IMR-90 (cell line): ENCODE measurements around the gene BTBD9. TPM values are rescaled to one million over a fixed set of nuclear protein-coding genes. Genes with fewer than 3 reads are reported as not detected.

Experiments
- ATAC-seq: fragments of 200-7000 bp; cut with Tn5 transposase; 2 replicates; pipeline ENCODE4 v1.9.1; 2020; ENCODE audit warnings: low read depth, mild to moderate bottlenecking, moderate library complexity
- BruUV-seq: library from RNA; stranded (reverse); fragments of 400-500 nt; replicated peaks from 2 replicates; lab custom pipeline; 2021; lab: Mats Ljungman, UMichigan
- CTCF ChIA-PET: fragments of 300-600 bp; formaldehyde crosslinking; extraction: SDS; loops from one replicate; lab custom pipeline; 2021; ENCODE audit warnings: antibody characterized with exemption; lab: Yijun Ruan, JAX
- POLR2A ChIA-PET: fragments of 300-600 bp; sonication (Branson Sonifier 250); formaldehyde crosslinking; loops from one replicate; lab custom pipeline; 2022; ENCODE audit warnings: antibody characterized with exemption; ENCODE audit not compliant: unreplicated experiment; lab: Charles Lee
- DNase-seq: peaks from one replicate; pipeline ENCODE4 v3.0.0; 2013
- H2AFZ ChIP-seq: replicated peaks from 2 replicates; pipeline ENCODE3; 2013; ENCODE audit warnings: low read length, mild to moderate bottlenecking; ENCODE audit not compliant: poor library complexity
- H2AK5ac ChIP-seq: 2 replicates; pipeline ENCODE4 v1.6.1; 2013; ENCODE audit warnings: low read depth, low read length, inconsistent platforms
- H2AK9ac ChIP-seq: replicated peaks from 2 replicates; pipeline ENCODE3; 2013; ENCODE audit warnings: mild to moderate bottlenecking, low read depth, low read length, moderate library complexity; ENCODE audit not compliant: poor library complexity
- H2BK120ac ChIP-seq: 2 replicates; pipeline ENCODE4 v1.6.1; 2013; ENCODE audit warnings: low read depth, low read length, inconsistent platforms
- H2BK15ac ChIP-seq: 3 replicates; pipeline ENCODE4 v1.6.1; 2013; ENCODE audit warnings: low read depth, low read length, inconsistent platforms
- H2BK20ac ChIP-seq: 2 replicates; pipeline ENCODE4 v1.6.1; 2013; ENCODE audit warnings: low read depth, mild to moderate bottlenecking, inconsistent platforms, low read length, moderate library complexity
- H2BK5ac ChIP-seq: 2 replicates; pipeline ENCODE4 v1.6.1; 2013; ENCODE audit warnings: mild to moderate bottlenecking, low read depth, low read length, inconsistent platforms; ENCODE audit not compliant: poor library complexity, severe bottlenecking
- H3K14ac ChIP-seq: replicated peaks from 2 replicates; pipeline ENCODE4 v1.6.1; 2013; ENCODE audit warnings: low read depth, low read length, inconsistent platforms
- H3K18ac ChIP-seq: 2 replicates; pipeline ENCODE4 v1.6.1; 2013; ENCODE audit warnings: low read depth, low read length, control low read depth
- H3K23ac ChIP-seq: 2 replicates; pipeline ENCODE4 v1.6.1; 2013; ENCODE audit warnings: low read depth, low read length, inconsistent platforms
- H3K27ac ChIP-seq: 2 replicates; pipeline ENCODE4 v1.5.1; 2013; ENCODE audit warnings: mild to moderate bottlenecking, control low read depth, low read length; ENCODE audit not compliant: insufficient read depth
- H3K27me3 ChIP-seq: 2 replicates; pipeline ENCODE4 v1.6.1; 2013; ENCODE audit warnings: low read length; ENCODE audit not compliant: control insufficient read depth, insufficient read depth
- H3K36me3 ChIP-seq: 2 replicates; pipeline ENCODE4 v1.6.1; 2013; ENCODE audit warnings: low read length, mixed read lengths; ENCODE audit not compliant: control insufficient read depth, insufficient read depth
- H3K4ac ChIP-seq: 2 replicates; pipeline ENCODE4 v1.6.1; 2013; ENCODE audit warnings: low read depth, low read length, inconsistent platforms
- H3K4me1 ChIP-seq: 2 replicates; pipeline ENCODE4 v1.6.1; 2013; ENCODE audit warnings: low read length, mixed read lengths; ENCODE audit not compliant: control insufficient read depth, insufficient read depth
- H3K4me2 ChIP-seq: 2 replicates; pipeline ENCODE4 v1.6.1; 2013; ENCODE audit warnings: low read depth, mild to moderate bottlenecking, control low read depth, low read length, moderate library complexity
- H3K4me3 ChIP-seq: 2 replicates; pipeline ENCODE4 v1.5.1; 2013; ENCODE audit warnings: low read depth, mild to moderate bottlenecking, control low read depth, low read length, moderate library complexity; ENCODE audit not compliant: insufficient read depth
- H3K56ac ChIP-seq: 2 replicates; pipeline ENCODE4 v1.6.1; 2013; ENCODE audit warnings: low read length, inconsistent platforms; ENCODE audit not compliant: insufficient read depth; ENCODE audit errors: extremely low read depth
- H3K79me1 ChIP-seq, 2 experiments: 2 replicates each; pipeline ENCODE4 v1.6.1; 2013; ENCODE audit warnings: low read length in 2 of 2, inconsistent platforms in 1 of 2, low read depth in 1 of 2
- H3K9ac ChIP-seq: 2 replicates; pipeline ENCODE4 v1.6.1; 2013; ENCODE audit warnings: low read depth, low read length, control low read depth
- H3K9me1 ChIP-seq: 2 replicates; pipeline ENCODE4 v1.6.1; 2013; ENCODE audit warnings: low read length, inconsistent platforms; ENCODE audit not compliant: insufficient read depth
- H3K9me3 ChIP-seq: 2 replicates; pipeline ENCODE4 v1.6.1; 2013; ENCODE audit warnings: low read length; ENCODE audit not compliant: control insufficient read depth, insufficient read depth
- H4K20me1 ChIP-seq: 2 replicates; pipeline ENCODE4 v1.6.1; 2013; ENCODE audit warnings: low read length, inconsistent platforms; ENCODE audit not compliant: insufficient read depth
- H4K5ac ChIP-seq: 2 replicates; pipeline ENCODE4 v1.6.1; 2013; ENCODE audit warnings: mild to moderate bottlenecking, low read depth, low read length, control low read depth
- H4K8ac ChIP-seq, 2 experiments: 2 replicates each; pipeline ENCODE4 v1.6.1; 2013; ENCODE audit warnings: low read depth in 2 of 2, low read length in 2 of 2, control low read depth in 1 of 2, inconsistent platforms in 1 of 2
- H4K91ac ChIP-seq: 2 replicates; pipeline ENCODE4 v1.6.1; 2013; ENCODE audit warnings: low read depth, low read length, inconsistent platforms; ENCODE audit not compliant: insufficient read depth
- CEBPB ChIP-seq: IDR thresholded peaks from 2 replicates; pipeline ENCODE4 v1.6.1; 2012; ENCODE audit warnings: low read depth, low read length, improper control_type of control experiment
- CHD1 ChIP-seq: IDR thresholded peaks from 2 replicates; pipeline ENCODE4 v1.6.1; 2012; ENCODE audit warnings: low read depth, low read length, improper control_type of control experiment
- CTCF ChIP-seq: conservative IDR thresholded peaks from 2 replicates; pipeline ENCODE4 v1.5.1; 2012; ENCODE audit warnings: mild to moderate bottlenecking, low read depth, low read length, improper control_type of control experiment
- FOS ChIP-seq: fragments of 150-350 bp; IDR thresholded peaks from 2 replicates; pipeline ENCODE4 v1.6.1; 2016; ENCODE audit warnings: low read depth, low read length
- MAFK ChIP-seq: IDR thresholded peaks from 2 replicates; pipeline ENCODE4 v1.6.1; 2012; ENCODE audit warnings: low read depth, low read length, improper control_type of control experiment
- MAZ ChIP-seq: IDR thresholded peaks from 2 replicates; pipeline ENCODE4 v1.6.1; 2012; ENCODE audit warnings: low read depth, mild to moderate bottlenecking, low read length, improper control_type of control experiment, moderate library complexity, borderline replicate concordance
- POLR2A ChIP-seq: IDR thresholded peaks from 2 replicates; pipeline ENCODE4 v1.6.1; 2012; ENCODE audit warnings: mild to moderate bottlenecking, low read depth, low read length
- RAD21 ChIP-seq: IDR thresholded peaks from 2 replicates; pipeline ENCODE4 v1.6.1; 2012; ENCODE audit warnings: low read length, improper control_type of control experiment
- RFX5 ChIP-seq: IDR thresholded peaks from 2 replicates; pipeline ENCODE4 v1.8.0; 2012; ENCODE audit warnings: low read depth, mild to moderate bottlenecking, low read length, moderate library complexity
- WGBS, 2 experiments: methylation state at CpG; one replicate each; pipeline versions ENCODE4 v1.1.5 to v1.1.7; 2013; ENCODE audit warnings: missing lambda C conversion rate in 2 of 2; ENCODE audit not compliant: insufficient read length in 1 of 2; ENCODE audit errors: extremely low coverage in 2 of 2; 5-methylcytosine and 5-hydroxymethylcytosine counted together
- dilution Hi-C: fragments of 300-500 bp; cut with HindIII; formaldehyde crosslinking; loops from one replicate; pipeline ENCODE4 v1.14.3; 2018; ENCODE audit warnings: low sequenced_read_pairs; ENCODE audit not compliant: unreplicated experiment
- in situ Hi-C: fragments of 300-500 bp; cut with MboI; formaldehyde crosslinking; loops from 3 replicates; pipeline ENCODE4 v1.14.3; 2019; ENCODE audit warnings: low sequenced_read_pairs, inconsistent platforms, mixed read lengths
- intact Hi-C: fragments of 100-400 bp; cut with micrococcal nuclease; formaldehyde crosslinking; loops from 2 replicates; pipeline ENCODE4 v1.10.0; 2022
- polyA plus RNA-seq, 3 experiments: library from polyadenylated mRNA; depleted of rRNA; stranded (reverse); fragments of >200 nt; gene quantifications; 2 replicates each; pipeline ENCODE4 v1.2.3, GENCODE V29; 2012; ENCODE audit warnings: low replicate concordance in 1 of 3
- total RNA-seq: library from RNA; depleted of rRNA; stranded (reverse); fragments of >200 nt; gene quantifications from 2 replicates; pipeline ENCODE4 v1.2.3, GENCODE V29; 2012

BTBD9 gene
- total and polyA plus RNA-seq, 2 of the 4 experiments (the other 2 are of a cell fraction): 4.1 to 22.0 TPM

DNA sequence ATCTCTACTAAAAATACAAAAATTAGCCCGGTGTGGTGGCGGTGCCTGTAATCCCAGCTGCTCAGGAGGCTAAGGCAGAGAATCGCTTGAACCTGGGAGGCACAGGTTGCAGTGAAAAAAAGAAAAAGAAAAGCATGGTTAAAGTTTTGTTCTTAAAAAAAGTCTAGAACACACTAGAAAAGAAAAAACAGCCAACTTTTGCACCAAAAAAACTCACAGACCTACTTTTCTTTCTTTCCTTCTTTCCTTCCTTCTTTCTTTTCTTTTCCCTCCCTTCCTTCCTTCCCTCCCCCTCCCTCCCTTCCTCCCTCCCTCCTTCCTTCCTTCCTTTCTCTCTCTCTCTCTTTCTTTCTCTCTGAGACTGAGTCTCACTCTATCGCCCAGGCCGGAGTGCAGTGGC, 204.4 kb downstream of the BTBD9 start:
- H3K4ac ChIP-seq: no peak overlapping the region
- no peak overlapping the region for H2AK5ac ChIP-seq
- H2BK20ac ChIP-seq: no peak overlapping the region
- 0 out of 2 replicates have a peak, but pooled peaks cover 2% of the 10 kb centered on the region for H3K9me3 ChIP-seq
- ChIA-PET CTCF (no interaction called here), POLR2A (no interaction called here)
- H3K18ac ChIP-seq: no peak overlapping the region
- H3K4me2 ChIP-seq: no peak overlapping the region
- no peak overlapping the region for H2AK9ac ChIP-seq
- BruUV-seq: no TSS peak
- no peak overlapping the region for H3K23ac ChIP-seq
- no peak overlapping the region for H4K8ac ChIP-seq
- in situ Hi-C loops (no loop called here), dilution Hi-C loops (no loop called here), intact Hi-C loops (no loop called here)
- no CpG with 5 or more reads among the region's 5 CpGs for WGBS, 2 experiments
- H3K9ac ChIP-seq: no peak overlapping the region
- H4K5ac ChIP-seq: no peak overlapping the region
- peaks cover 5% of the 10 kb centered on the region for H3K9me1 ChIP-seq
- TF ChIP-seq CHD1 (no peak), CTCF (no peak), MAZ (no peak), FOS (no peak), CEBPB (no peak), RFX5 (no peak), POLR2A (no peak), RAD21 (no peak), MAFK (no peak)
- H4K91ac ChIP-seq: no peak overlapping the region
- H2BK15ac ChIP-seq: no peak overlapping the region
- H3K79me1 ChIP-seq: no peaks in the 10 kb centered on the region; a peak in 2 of 4 replicates
- H3K36me3 ChIP-seq: no peaks in the 10 kb centered on the region
- no peak overlapping the region for H3K56ac ChIP-seq
- H3K27ac ChIP-seq: no peak overlapping the region
- no peak overlapping the region for H3K14ac ChIP-seq
- H2AFZ ChIP-seq: no peak overlapping the region
- no peak for ATAC-seq
- no peak overlapping the region for H2BK5ac ChIP-seq
- no peak for DNase-seq
- H2BK120ac ChIP-seq: no peak overlapping the region
- no peaks in the 10 kb centered on the region for H4K20me1 ChIP-seq
- H3K4me3 ChIP-seq: no peak overlapping the region
- no peaks in the 10 kb centered on the region for H3K27me3 ChIP-seq
- H3K4me1 ChIP-seq: peaks cover 2% of the 10 kb centered on the region
